ENCODE data around the gene SH3RF2.
"Not testable (repeated sequence)": the region's sequence is repeated elsewhere in the genome, so short reads cannot be mapped to it uniquely, and the experiment has no call there.

SH3RF2 gene

GRCh38 chr5:146084376-146084775 lies 148.0 kb downstream of the SH3RF2 start:
- DNase-seq (ENCODE audit: low read depth), result no peak

GRCh38 chr5:146088098-146088497 lies 151.7 kb downstream of the SH3RF2 start:
- DNase-seq (ENCODE audit: low read depth), result no peak

GRCh38 chr5:146089287-146089686 lies 152.9 kb downstream of the SH3RF2 start:
- no peak for DNase-seq (ENCODE audit: low read depth)

DNA sequence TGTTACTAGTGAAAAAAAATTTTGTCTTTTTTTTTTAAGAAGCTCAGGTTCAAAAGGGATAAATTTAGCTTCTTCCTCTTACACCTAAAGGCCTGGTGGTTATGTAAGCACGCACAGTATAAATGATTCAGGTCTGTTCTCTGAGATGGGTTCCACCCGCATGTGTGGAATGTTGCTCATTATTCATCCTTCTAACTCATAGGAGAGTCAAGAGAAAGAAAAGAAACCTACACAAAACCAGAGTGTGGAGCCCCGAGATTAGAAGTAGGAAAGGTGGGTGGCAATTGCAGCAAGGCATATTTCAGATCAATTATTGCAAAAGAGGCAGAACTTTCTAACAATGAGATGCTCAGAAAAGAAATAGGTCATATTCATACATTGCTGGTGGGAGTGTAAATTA lies 155.5 kb downstream of the SH3RF2 start:
- DNase-seq (ENCODE audit: low read depth), result no peak

GRCh38 chr5:146098047-146098446 lies 161.7 kb downstream of the SH3RF2 start:
- DNase-seq (ENCODE audit: low read depth), result no peak

- DNase-seq (ENCODE audit: low read depth), result no peak
Observed at GRCh38 chr5:146101646-146102045, 165.3 kb downstream of the SH3RF2 start.

DNA sequence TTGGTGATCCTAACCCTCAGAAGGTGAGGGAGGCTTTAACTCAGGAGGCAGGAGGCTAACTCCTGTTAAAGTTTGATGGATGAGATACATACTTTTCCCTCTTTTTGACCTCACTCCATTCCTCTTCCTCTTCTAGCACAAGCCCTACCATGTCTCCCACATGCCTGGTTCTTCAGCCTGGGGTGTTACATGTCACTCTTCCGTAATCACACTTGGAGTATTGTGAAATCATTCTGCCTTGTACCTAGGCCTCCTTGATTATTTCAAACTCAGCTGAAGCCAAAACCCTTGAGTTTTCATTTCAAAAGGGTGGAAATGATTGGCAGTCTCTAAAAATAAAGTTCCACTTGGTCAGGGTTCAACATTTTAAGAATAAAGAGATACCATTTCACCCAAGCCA lies 167.2 kb downstream of the SH3RF2 start:
- DNase-seq (ENCODE audit: low read depth), result no peak

- DNase-seq (ENCODE audit: low read depth), result no peak
Observed at GRCh38 chr5:146105477-146105876, 169.1 kb downstream of the SH3RF2 start, which contains the start of gene PLAC8L1. Gene PLAC8L1 (minus strand): TSS chr5:146105577. CDS start chr5:146104311, 1,266 bp downstream.

GRCh38 chr5:146107901-146108300 lies 171.5 kb downstream of the SH3RF2 start:
- no peak for DNase-seq (ENCODE audit: low read depth)

DNA sequence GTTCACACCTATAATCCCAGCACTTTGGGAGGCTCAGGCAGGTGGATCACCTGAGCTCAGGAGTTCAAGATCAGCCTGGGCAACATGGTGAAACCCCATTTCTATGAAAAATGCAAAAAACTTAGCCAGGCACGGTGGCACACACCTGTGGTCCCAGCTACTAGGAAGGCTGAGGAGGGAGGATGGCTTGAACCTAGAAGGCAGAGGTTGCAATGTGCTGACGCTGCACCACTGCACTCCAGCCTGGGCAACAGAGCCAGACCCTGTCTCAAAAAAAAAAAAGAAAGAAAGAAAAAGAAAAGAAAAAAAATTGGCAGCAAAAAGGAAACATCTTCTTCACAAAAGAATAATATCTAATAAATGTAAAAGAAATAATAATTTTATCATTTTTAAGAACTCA lies 172.5 kb downstream of the SH3RF2 start:
- not testable (repeated sequence) for DNase-seq (ENCODE audit: low read depth)

DNA sequence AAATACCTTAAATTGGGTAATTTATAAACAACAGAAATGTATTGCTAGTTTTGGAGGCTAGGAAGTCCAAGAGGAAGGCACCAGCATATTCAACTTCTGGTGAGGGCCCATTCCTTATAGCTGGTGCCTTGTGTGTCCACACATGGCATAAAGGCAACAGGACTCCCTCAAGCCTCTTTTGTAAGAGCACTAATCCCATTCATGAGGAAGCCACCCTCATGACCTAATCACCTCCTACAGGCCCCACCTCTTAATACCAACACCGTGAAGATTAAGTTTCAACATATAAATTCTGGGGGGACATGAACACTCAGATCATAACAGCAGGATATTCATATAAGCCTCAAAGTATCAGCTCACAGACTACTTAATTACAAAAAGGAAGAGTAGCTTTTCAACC lies 173.0 kb downstream of the SH3RF2 start:
- DNase-seq (ENCODE audit: low read depth), result no peak

GRCh38 chr5:146111409-146111808 lies 175.0 kb downstream of the SH3RF2 start:
- DNase-seq (ENCODE audit: low read depth), result no peak

DNA sequence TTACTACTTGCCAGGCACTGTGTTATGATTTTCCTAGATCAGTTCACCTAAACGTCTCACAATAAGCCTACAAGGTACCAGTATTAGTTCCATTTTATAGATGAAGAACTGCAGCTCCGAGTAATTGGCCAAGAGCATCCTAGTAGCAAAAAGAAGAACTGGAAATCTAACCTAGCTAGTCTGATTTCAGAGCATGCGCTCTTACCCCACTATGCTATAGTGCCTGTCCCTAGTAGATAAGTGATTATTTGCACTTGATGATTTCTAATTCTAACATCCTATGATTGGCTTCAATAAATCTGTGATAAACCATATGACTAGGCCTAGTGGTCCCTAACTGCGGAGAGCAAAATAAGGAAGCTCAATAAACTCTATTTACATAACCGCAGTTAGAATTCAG lies 176.1 kb downstream of the SH3RF2 start:
- DNase-seq (ENCODE audit: low read depth), result no peak

Measured in non-pigmented ciliary epithelial cell (primary cell).